Neural cell (in vitro differentiated cells): Measurements from ENCODE around the gene KCNK7.

Source experiments
- EP300 ChIP-seq: fragments of 450-650 bp; conservative IDR thresholded peaks from 2 replicates; pipeline ENCODE4 v1.6.1; 2014; ENCODE audit warnings: antibody characterized with exemption, mild to moderate bottlenecking, moderate library complexity; ENCODE audit not compliant: poor library complexity, severe bottlenecking
- MXI1 ChIP-seq: fragments of 450-650 bp; conservative IDR thresholded peaks from 2 replicates; pipeline ENCODE4 v1.6.1; 2014; ENCODE audit warnings: antibody characterized with exemption, mild to moderate bottlenecking; ENCODE audit not compliant: poor library complexity, severe bottlenecking
- RAD21 ChIP-seq: fragments of 450-650 bp; conservative IDR thresholded peaks from 2 replicates; pipeline ENCODE4 v1.6.1; 2014; ENCODE audit warnings: antibody characterized with exemption, mild to moderate bottlenecking, moderate library complexity
- TF ChIP-seq, protein P1 (sequence below): fragments of 450-650 bp; IDR thresholded peaks from 2 replicates; pipeline ENCODE4 v1.5.1; 2014; ENCODE audit warnings: antibody characterized with exemption, mild to moderate bottlenecking, moderate library complexity; ENCODE audit not compliant: poor library complexity, severe bottlenecking

GRCh38 chr11:65549096-65549495 is 46.5 kb downstream of the KCNK7 start:
- TF ChIP-seq EP300 (no peak), RAD21 (no peak), MXI1 (no peak)
- TF ChIP-seq, protein P1, sequence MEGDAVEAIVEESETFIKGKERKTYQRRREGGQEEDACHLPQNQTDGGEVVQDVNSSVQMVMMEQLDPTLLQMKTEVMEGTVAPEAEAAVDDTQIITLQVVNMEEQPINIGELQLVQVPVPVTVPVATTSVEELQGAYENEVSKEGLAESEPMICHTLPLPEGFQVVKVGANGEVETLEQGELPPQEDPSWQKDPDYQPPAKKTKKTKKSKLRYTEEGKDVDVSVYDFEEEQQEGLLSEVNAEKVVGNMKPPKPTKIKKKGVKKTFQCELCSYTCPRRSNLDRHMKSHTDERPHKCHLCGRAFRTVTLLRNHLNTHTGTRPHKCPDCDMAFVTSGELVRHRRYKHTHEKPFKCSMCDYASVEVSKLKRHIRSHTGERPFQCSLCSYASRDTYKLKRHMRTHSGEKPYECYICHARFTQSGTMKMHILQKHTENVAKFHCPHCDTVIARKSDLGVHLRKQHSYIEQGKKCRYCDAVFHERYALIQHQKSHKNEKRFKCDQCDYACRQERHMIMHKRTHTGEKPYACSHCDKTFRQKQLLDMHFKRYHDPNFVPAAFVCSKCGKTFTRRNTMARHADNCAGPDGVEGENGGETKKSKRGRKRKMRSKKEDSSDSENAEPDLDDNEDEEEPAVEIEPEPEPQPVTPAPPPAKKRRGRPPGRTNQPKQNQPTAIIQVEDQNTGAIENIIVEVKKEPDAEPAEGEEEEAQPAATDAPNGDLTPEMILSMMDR: no peak
